Peyer's patch (tissue), 4 donors: ENCODE data around the gene RASAL2. TPM values are rescaled to one million over a fixed set of nuclear protein-coding genes. Genes with fewer than 3 reads are reported as not detected.
A peak's percentile ranks its signal among the peaks of the same experiment; 100 is the strongest.

Experiments used
- DNase-seq, 3 donors: peaks; one replicate each; pipeline ENCODE4 v3.0.0-alpha.2; 2017 to 2019
- H3K27ac ChIP-seq, 4 donors: fragments of 200-600 bp; sonication (generic); one replicate each; pipeline ENCODE4 v1.5.1; 2016 to 2019
- H3K27me3 ChIP-seq, 2 donors: fragments of 200-600 bp; sonication (generic); one replicate each; pipeline ENCODE4 v1.5.1; 2019
- H3K36me3 ChIP-seq, 3 donors: fragments of 200-600 bp; sonication (generic); one replicate each; pipeline ENCODE4 v1.5.1; 2016 to 2019
- H3K4me1 ChIP-seq, 4 donors: fragments of 200-600 bp; sonication (generic); one replicate each; pipeline ENCODE4 v1.5.1; 2016 to 2019
- H3K4me3 ChIP-seq, 4 donors: fragments of 200-600 bp; sonication (generic); 1 replicate in 3 of 4; 2 replicates in 1 of 4; pipeline ENCODE4 v1.5.1; 2016 to 2019; ENCODE audit warnings: mild to moderate bottlenecking in 1 of 4
- H3K9me3 ChIP-seq, 4 donors: fragments of 200-600 bp; sonication (generic); one replicate each; pipeline ENCODE4 v1.5.1; 2016 to 2019; ENCODE audit warnings: mild to moderate bottlenecking in 1 of 4
- POLR2A ChIP-seq, 2 donors: fragments of 450-650 bp; IDR thresholded peaks; one replicate each; pipeline ENCODE4 v1.5.1; 2017; ENCODE audit warnings: antibody characterized with exemption in 2 of 2, mild to moderate bottlenecking in 2 of 2, moderate library complexity in 2 of 2
- total RNA-seq, 4 donors: library from RNA; depleted of rRNA; stranded (reverse); fragments of >200 nt; gene quantifications; one replicate each; pipeline ENCODE4 v1.1.0, GENCODE V29; 2016
- TF ChIP-seq, protein P1 (sequence below), 6 experiments: fragments of 450-650 bp in 4 of 6; fragments of 200-600 bp in 2 of 6; sonication (generic) in 1 of 6; IDR thresholded peaks; one replicate each; pipeline ENCODE4 v1.5.1; 2017 to 2019; ENCODE audit warnings: antibody characterized with exemption in 6 of 6, mild to moderate bottlenecking in 3 of 6, moderate library complexity in 1 of 6

RASAL2 gene
- total RNA-seq, 4 donors from 2014 or later: 10.2 to 35.5 (median 20.0) TPM

GRCh38 chr1:178362747-178363146 lies 268.8 kb downstream of the RASAL2 start:
- Histone ChIP-seq H3K4me3 (no peak overlapping the region), H3K36me3 (no peaks in the 10 kb centered on the region), H3K4me1 (no peaks in the 10 kb centered on the region), H3K27me3 (no peaks in the 10 kb centered on the region), H3K27ac (no peak overlapping the region), H3K9me3 (no peaks in the 10 kb centered on the region)
- TF ChIP-seq, protein P1, sequence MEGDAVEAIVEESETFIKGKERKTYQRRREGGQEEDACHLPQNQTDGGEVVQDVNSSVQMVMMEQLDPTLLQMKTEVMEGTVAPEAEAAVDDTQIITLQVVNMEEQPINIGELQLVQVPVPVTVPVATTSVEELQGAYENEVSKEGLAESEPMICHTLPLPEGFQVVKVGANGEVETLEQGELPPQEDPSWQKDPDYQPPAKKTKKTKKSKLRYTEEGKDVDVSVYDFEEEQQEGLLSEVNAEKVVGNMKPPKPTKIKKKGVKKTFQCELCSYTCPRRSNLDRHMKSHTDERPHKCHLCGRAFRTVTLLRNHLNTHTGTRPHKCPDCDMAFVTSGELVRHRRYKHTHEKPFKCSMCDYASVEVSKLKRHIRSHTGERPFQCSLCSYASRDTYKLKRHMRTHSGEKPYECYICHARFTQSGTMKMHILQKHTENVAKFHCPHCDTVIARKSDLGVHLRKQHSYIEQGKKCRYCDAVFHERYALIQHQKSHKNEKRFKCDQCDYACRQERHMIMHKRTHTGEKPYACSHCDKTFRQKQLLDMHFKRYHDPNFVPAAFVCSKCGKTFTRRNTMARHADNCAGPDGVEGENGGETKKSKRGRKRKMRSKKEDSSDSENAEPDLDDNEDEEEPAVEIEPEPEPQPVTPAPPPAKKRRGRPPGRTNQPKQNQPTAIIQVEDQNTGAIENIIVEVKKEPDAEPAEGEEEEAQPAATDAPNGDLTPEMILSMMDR (IDR thresholded peaks at IDR 0.05): no peak
- no peak for TF ChIP-seq POLR2A (IDR thresholded peaks at IDR 0.05)
- no peak for DNase-seq

DNA sequence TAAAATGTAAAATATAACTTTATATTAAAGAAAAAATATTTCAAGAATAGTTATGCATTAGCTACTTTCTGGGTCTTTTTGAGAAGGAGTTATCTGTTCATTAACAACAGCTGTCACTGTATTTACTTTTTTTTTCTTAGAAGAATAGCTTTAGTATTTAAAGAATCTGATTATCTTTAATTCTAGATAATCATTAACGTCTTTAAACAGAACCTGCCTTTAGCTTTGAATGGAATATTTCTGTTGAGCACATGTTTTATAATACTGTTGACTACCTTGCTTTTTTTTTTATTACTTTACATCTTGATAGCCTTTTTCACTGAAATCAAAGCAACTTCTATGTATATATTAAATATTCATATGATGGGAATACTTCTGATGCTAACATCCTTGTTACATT lies 270.9 kb downstream of the RASAL2 start:
- H3K27ac ChIP-seq: no peak overlapping the region
- H3K4me1 ChIP-seq: no peaks in the 10 kb centered on the region
- no peak overlapping the region for H3K4me3 ChIP-seq
- no peaks in the 10 kb centered on the region for H3K36me3 ChIP-seq
- DNase-seq: no peak
- TF ChIP-seq, protein P1 (IDR thresholded peaks at IDR 0.05): no peak
- no peak for TF ChIP-seq POLR2A (IDR thresholded peaks at IDR 0.05)
- H3K27me3 ChIP-seq: no peaks in the 10 kb centered on the region
- H3K9me3 ChIP-seq: no peaks in the 10 kb centered on the region

- Histone ChIP-seq H3K36me3 (no peaks in the 10 kb centered on the region), H3K27me3 (no peaks in the 10 kb centered on the region), H3K9me3 (no peaks in the 10 kb centered on the region), H3K4me3 (no peak overlapping the region), H3K4me1 (no peaks in the 10 kb centered on the region), H3K27ac (no peak overlapping the region)
- no peak for DNase-seq
- no peak for TF ChIP-seq POLR2A (IDR thresholded peaks at IDR 0.05)
- TF ChIP-seq, protein P1 (IDR thresholded peaks at IDR 0.05): no peak
Measured at GRCh38 chr1:178367151-178367550, 273.2 kb downstream of the RASAL2 start.

DNA sequence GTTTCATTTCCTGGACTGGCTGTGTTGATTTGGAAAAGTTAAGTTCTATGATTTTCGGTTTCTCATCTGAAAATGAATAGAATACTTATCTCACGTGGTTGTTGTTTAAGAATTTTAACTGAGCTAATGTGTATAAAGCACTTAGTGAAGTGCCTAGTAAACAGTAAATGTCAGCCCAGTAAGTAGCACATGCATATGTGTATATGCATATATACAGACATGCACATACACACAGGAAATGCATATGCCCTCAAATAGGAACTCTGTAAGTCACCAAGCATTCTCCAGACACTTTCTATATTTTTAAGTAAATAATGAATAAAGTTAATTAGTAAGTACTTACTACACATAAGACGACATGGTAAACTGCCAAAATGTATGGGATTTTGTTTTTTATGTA lies 274.3 kb downstream of the RASAL2 start:
- Histone ChIP-seq H3K9me3 (no peaks in the 10 kb centered on the region), H3K4me3 (no peak overlapping the region), H3K4me1 (no peaks in the 10 kb centered on the region), H3K27me3 (no peaks in the 10 kb centered on the region), H3K27ac (no peak overlapping the region), H3K36me3 (no peaks in the 10 kb centered on the region)
- TF ChIP-seq, protein P1 (IDR thresholded peaks at IDR 0.05): no peak
- TF ChIP-seq POLR2A (IDR thresholded peaks at IDR 0.05): no peak
- no peak for DNase-seq

DNA sequence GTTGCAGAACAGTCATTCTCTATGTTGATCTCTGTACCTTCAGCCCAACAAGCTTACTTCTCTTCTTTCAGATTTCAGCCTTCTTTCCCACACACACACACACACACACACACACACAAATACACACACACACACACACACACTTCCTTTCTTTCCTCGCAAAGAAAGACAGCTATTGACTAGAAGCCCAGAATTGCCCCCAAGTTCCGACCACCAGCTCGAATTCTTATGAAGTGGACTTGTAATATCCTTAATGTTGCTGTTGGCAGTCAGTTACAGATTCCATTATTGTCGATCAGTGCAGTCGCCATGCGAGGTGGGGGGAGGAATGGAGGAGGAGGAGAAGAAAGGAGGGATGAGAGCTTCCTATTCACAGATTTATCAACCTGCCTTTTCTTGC lies 277.3 kb downstream of the RASAL2 start:
- H3K27ac ChIP-seq: no peak overlapping the region
- no peaks in the 10 kb centered on the region for H3K9me3 ChIP-seq
- H3K4me3 ChIP-seq: peak overlapping the region in 1 of 4 donors; percentile 21
- H3K36me3 ChIP-seq: no peaks in the 10 kb centered on the region
- H3K4me1 ChIP-seq: no peaks in the 10 kb centered on the region
- DNase-seq: no peak
- TF ChIP-seq, protein P1 (IDR thresholded peaks at IDR 0.05): no peak
- TF ChIP-seq POLR2A (IDR thresholded peaks at IDR 0.05): no peak
- no peaks in the 10 kb centered on the region for H3K27me3 ChIP-seq

DNA sequence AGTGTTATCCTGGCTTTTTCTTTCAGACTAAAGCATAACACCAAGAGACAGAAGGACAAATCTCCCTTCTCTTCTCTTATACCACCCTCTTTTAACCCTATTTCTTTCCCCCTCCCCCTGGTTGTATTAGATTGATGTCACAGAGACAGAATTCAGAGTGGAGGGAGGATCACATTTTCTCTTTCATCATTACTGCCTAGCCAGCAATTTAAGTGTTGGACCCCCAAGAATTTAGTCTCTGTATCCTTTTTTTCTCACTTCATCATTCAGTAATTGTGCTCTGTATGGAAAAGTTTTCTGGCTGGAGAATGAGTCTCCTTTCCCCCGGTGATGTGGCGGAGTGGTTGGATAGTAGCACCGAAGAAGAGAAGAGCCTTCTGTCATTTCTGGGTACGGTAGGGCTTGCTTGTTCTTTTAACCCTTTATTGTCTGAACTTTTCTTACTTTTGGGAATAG lies 278.1 kb downstream of the RASAL2 start:
- no peak for TF ChIP-seq POLR2A (IDR thresholded peaks at IDR 0.05)
- H3K4me1 ChIP-seq: no peaks in the 10 kb centered on the region
- H3K36me3 ChIP-seq: no peaks in the 10 kb centered on the region
- no peaks in the 10 kb centered on the region for H3K9me3 ChIP-seq
- peak overlapping the region in 1 of 4 donors; percentile 10 for H3K27ac ChIP-seq
- peak overlapping the region in 1 of 4 donors; percentile 21 for H3K4me3 ChIP-seq
- H3K27me3 ChIP-seq: no peaks in the 10 kb centered on the region
- DNase-seq: no peak
